Effector memory CD4-positive, alpha-beta T cell (primary cell): ENCODE measurements around the gene NNMT.

ENCODE experiments used
- DNase-seq, 3 donors: peaks; one replicate each; pipeline ENCODE4 v3.0.0-alpha.2; 2020
- H3K27ac ChIP-seq: 2 replicates; pipeline ENCODE4 v1.7.0; 2013; ENCODE audit warnings: mild to moderate bottlenecking, low read length, moderate library complexity; ENCODE audit not compliant: insufficient read depth, poor library complexity, severe bottlenecking
- H3K27me3 ChIP-seq: replicated peaks from 2 replicates; pipeline ENCODE4 v1.7.0; 2013; ENCODE audit warnings: mild to moderate bottlenecking, low read length; ENCODE audit not compliant: insufficient read depth, control insufficient read depth, poor library complexity, severe bottlenecking
- H3K36me3 ChIP-seq: 2 replicates; pipeline ENCODE4 v1.7.0; 2013; ENCODE audit warnings: mild to moderate bottlenecking, low read length, moderate library complexity; ENCODE audit not compliant: control insufficient read depth, insufficient read depth
- H3K4me1 ChIP-seq: 2 replicates; pipeline ENCODE4 v1.7.0; 2013; ENCODE audit warnings: low read length, mild to moderate bottlenecking; ENCODE audit not compliant: control insufficient read depth, insufficient read depth, poor library complexity, severe bottlenecking
- H3K4me3 ChIP-seq: 2 replicates; pipeline ENCODE4 v1.7.0; 2013; ENCODE audit warnings: low read length, low read depth, mild to moderate bottlenecking; ENCODE audit not compliant: insufficient read depth, poor library complexity, severe bottlenecking
- H3K9me3 ChIP-seq: 2 replicates; pipeline ENCODE4 v1.7.0; 2013; ENCODE audit warnings: mild to moderate bottlenecking, low read length, moderate library complexity; ENCODE audit not compliant: control insufficient read depth
- total RNA-seq, 3 donors: gene quantifications; one replicate each; lab custom pipeline; 2026; lab: John Stamatoyannopoulos, UW

The NNMT gene
- total RNA-seq, result 0 to 0.17 (median 0) reads per million in 3 donors

GRCh38 chr11:114295676-114296604 is at the start of gene NNMT:
Gene NNMT, plus strand, starts transcription at chr11:114296399. Its CDS starts 158 bp downstream, at chr11:114296557.
- H3K27me3 ChIP-seq, result no peaks in the 10 kb centered on the region
- H3K9me3 ChIP-seq, result no peaks in the 10 kb centered on the region
- no peak within 1 kb of the TSS for H3K4me3 ChIP-seq
- H3K4me1 ChIP-seq, result no peaks in the 10 kb centered on the region
- no peak within 1 kb of the TSS for H3K27ac ChIP-seq
- no peak for DNase-seq
- H3K36me3 ChIP-seq, result no peaks in the 10 kb centered on the region

GRCh38 chr11:114247070-114247789 is 49.0 kb upstream of the NNMT start:
- Histone ChIP-seq H3K27me3 (no peaks in the 10 kb centered on the region), H3K9me3 (no peaks in the 10 kb centered on the region), H3K27ac (no peak overlapping the region), H3K36me3 (no peaks in the 10 kb centered on the region), H3K4me3 (no peak overlapping the region), H3K4me1 (no peaks in the 10 kb centered on the region)
- DNase-seq, result no peak

GRCh38 chr11:114250180-114250579 is 46.0 kb upstream of the NNMT start:
- no peaks in the 10 kb centered on the region for H3K4me1 ChIP-seq
- H3K36me3 ChIP-seq, result no peaks in the 10 kb centered on the region
- H3K9me3 ChIP-seq, result no peaks in the 10 kb centered on the region
- no peak for DNase-seq
- H3K4me3 ChIP-seq, result no peak overlapping the region
- H3K27me3 ChIP-seq, result no peaks in the 10 kb centered on the region
- no peak overlapping the region for H3K27ac ChIP-seq

GRCh38 chr11:114250993-114251814 is 45.0 kb upstream of the NNMT start:
- Histone ChIP-seq H3K36me3 (no peaks in the 10 kb centered on the region), H3K27me3 (no peaks in the 10 kb centered on the region), H3K9me3 (no peaks in the 10 kb centered on the region), H3K27ac (no peak overlapping the region), H3K4me3 (no peak overlapping the region), H3K4me1 (no peaks in the 10 kb centered on the region)
- DNase-seq, result no peak

GRCh38 chr11:114251815-114252337 is 44.3 kb upstream of the NNMT start:
- Histone ChIP-seq H3K9me3 (no peaks in the 10 kb centered on the region), H3K4me3 (no peak overlapping the region), H3K27me3 (no peaks in the 10 kb centered on the region), H3K36me3 (no peaks in the 10 kb centered on the region), H3K27ac (no peak overlapping the region), H3K4me1 (no peaks in the 10 kb centered on the region)
- DNase-seq, result no peak

- H3K4me3 ChIP-seq, result no peak overlapping the region
- H3K27ac ChIP-seq, result no peak overlapping the region
- H3K27me3 ChIP-seq, result no peaks in the 10 kb centered on the region
- no peaks in the 10 kb centered on the region for H3K9me3 ChIP-seq
- no peaks in the 10 kb centered on the region for H3K36me3 ChIP-seq
- no peak for DNase-seq
- no peaks in the 10 kb centered on the region for H3K4me1 ChIP-seq
Observed at GRCh38 chr11:114252767-114253166, 43.4 kb upstream of the NNMT start.

- Histone ChIP-seq H3K36me3 (no peaks in the 10 kb centered on the region), H3K27me3 (no peaks in the 10 kb centered on the region), H3K9me3 (no peaks in the 10 kb centered on the region), H3K4me3 (no peak overlapping the region), H3K4me1 (no peaks in the 10 kb centered on the region), H3K27ac (no peak overlapping the region)
- no peak for DNase-seq
Observed at GRCh38 chr11:114253771-114254170, 42.4 kb upstream of the NNMT start.

- no peak for DNase-seq
- H3K4me3 ChIP-seq, result no peak overlapping the region
- H3K9me3 ChIP-seq, result no peaks in the 10 kb centered on the region
- no peaks in the 10 kb centered on the region for H3K4me1 ChIP-seq
- no peak overlapping the region for H3K27ac ChIP-seq
- no peaks in the 10 kb centered on the region for H3K27me3 ChIP-seq
- no peaks in the 10 kb centered on the region for H3K36me3 ChIP-seq
Observed at GRCh38 chr11:114254571-114255146, 41.5 kb upstream of the NNMT start.

GRCh38 chr11:114255289-114255688 is 40.9 kb upstream of the NNMT start:
- DNase-seq, result no peak
- Histone ChIP-seq H3K27ac (no peak overlapping the region), H3K4me3 (no peak overlapping the region), H3K27me3 (no peaks in the 10 kb centered on the region), H3K36me3 (no peaks in the 10 kb centered on the region), H3K4me1 (no peaks in the 10 kb centered on the region), H3K9me3 (no peaks in the 10 kb centered on the region)
